ENCODE data around the gene PSG6. TPM values are rescaled to one million over a fixed set of nuclear protein-coding genes. Genes with fewer than 3 reads are reported as not detected.
"Not testable (repeated sequence)": the region's sequence is repeated elsewhere in the genome, so short reads cannot be mapped to it uniquely, and the experiment has no call there.

PSG6 gene
- polyA plus RNA-seq, 4 donors = not detected

DNA sequence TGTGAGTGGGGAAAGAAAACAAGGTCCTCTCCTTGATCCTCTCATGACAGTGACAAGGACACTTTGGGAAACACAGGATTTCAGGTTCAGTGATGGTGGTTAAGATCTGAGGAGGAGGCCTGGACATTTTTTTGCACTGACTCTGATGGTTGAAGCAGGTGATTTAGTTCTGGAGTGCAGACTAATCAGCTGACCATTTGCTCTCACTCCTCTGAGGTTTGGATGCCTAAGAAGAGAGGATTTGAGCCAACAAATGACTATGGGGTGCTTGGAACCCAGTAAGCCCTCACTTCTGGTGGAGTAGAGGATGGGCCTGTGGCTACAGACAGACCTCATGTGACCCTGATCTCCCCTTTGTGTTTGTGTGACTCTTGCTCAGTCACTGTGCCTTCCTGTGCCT lies 41.1 kb downstream of the PSG6 start:
- not testable (repeated sequence) for FAIRE-seq; H3K9me3 ChIP-seq (ENCODE audit: control insufficient read depth in 2 of 2, insufficient read depth in 1 of 2, low read depth in 1 of 2, low read length in 1 of 2); H3K27ac ChIP-seq (ENCODE audit: low read depth in 1 of 3, low read length in 2 of 3); H3K4me3 ChIP-seq (ENCODE audit: low read depth in 1 of 3, low read length in 3 of 3); H3K36me3 ChIP-seq (ENCODE audit: control insufficient read depth in 3 of 3, insufficient read depth in 2 of 3, low read depth in 1 of 3, low read length in 3 of 3); H3K4me1 ChIP-seq (ENCODE audit: control insufficient read depth in 3 of 3, insufficient read depth in 2 of 3, low read depth in 1 of 3, low read length in 2 of 3); DNase-seq; H3K27me3 ChIP-seq (ENCODE audit: control insufficient read depth in 3 of 3, insufficient read depth in 3 of 3, low read length in 3 of 3)

- not testable (repeated sequence) for FAIRE-seq; H3K4me1 ChIP-seq (ENCODE audit: control insufficient read depth in 3 of 3, insufficient read depth in 2 of 3, low read depth in 1 of 3, low read length in 2 of 3); H3K36me3 ChIP-seq (ENCODE audit: control insufficient read depth in 3 of 3, insufficient read depth in 2 of 3, low read depth in 1 of 3, low read length in 3 of 3); H3K27ac ChIP-seq (ENCODE audit: low read depth in 1 of 3, low read length in 2 of 3); H3K27me3 ChIP-seq (ENCODE audit: control insufficient read depth in 3 of 3, insufficient read depth in 3 of 3, low read length in 3 of 3); DNase-seq; H3K9me3 ChIP-seq (ENCODE audit: control insufficient read depth in 2 of 2, insufficient read depth in 1 of 2, low read depth in 1 of 2, low read length in 1 of 2); H3K4me3 ChIP-seq (ENCODE audit: low read depth in 1 of 3, low read length in 3 of 3)
- WGBS, 3 donors = 28 to 53% (median 39%) methylated on average over 1 of the region's 1 CpG
These were observed 41.8 kb downstream of the PSG6 start for GRCh38 chr19:42875881-42876280.

DNA sequence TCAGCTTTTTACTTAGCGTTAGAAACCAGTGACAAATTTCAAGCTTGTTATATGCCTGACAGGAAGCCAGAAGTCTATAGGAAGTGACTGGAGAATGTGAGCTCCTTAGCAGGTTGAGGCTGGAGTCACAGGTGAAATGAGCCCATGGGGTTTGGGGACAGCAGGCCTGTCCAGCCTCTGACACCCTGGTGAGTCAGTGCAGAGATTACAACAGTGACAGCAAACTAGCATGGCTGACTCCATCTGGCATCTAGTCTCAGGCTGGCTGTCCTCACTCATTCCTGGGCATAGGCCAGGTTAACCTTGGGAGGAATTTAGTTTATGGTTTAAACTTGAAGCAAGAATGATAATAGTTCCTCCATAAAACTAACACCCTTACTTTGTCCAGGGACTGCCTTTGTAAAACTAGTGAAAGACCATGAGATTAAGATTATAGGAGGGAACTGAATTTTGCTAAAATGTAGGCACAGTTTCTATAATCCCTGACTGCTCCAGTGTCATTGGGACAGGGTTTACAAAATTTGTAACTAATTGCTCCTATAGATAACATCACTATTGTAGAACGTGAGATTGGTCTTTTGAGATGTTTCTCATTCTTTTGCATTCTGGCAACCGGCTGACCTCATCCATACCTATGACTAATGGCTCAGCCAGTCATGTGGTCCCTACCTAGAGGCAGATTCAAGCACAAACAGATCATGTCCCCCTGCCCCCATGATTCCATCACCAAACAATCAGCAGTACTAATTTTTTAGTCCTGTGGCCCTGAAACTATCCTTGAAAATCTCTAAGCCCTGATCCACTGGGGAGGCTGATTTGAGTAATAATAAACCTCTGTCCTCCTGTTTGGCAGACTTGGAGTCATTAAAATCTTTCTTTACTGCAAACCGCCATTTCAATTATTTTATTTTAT lies 42.5 kb downstream of the PSG6 start:
- not testable (repeated sequence) for H3K27ac ChIP-seq (ENCODE audit: low read depth in 1 of 3, low read length in 2 of 3); H3K4me1 ChIP-seq (ENCODE audit: control insufficient read depth in 3 of 3, insufficient read depth in 2 of 3, low read depth in 1 of 3, low read length in 2 of 3); H3K36me3 ChIP-seq (ENCODE audit: control insufficient read depth in 3 of 3, insufficient read depth in 2 of 3, low read depth in 1 of 3, low read length in 3 of 3); H3K4me3 ChIP-seq (ENCODE audit: low read depth in 1 of 3, low read length in 3 of 3); FAIRE-seq; H3K27me3 ChIP-seq (ENCODE audit: control insufficient read depth in 3 of 3, insufficient read depth in 3 of 3, low read length in 3 of 3); H3K9me3 ChIP-seq (ENCODE audit: control insufficient read depth in 2 of 2, insufficient read depth in 1 of 2, low read depth in 1 of 2, low read length in 1 of 2); DNase-seq
- WGBS, 3 donors = 51 to 66% (median 57%) methylated on average over 4 of the region's 4 CpGs

DNA sequence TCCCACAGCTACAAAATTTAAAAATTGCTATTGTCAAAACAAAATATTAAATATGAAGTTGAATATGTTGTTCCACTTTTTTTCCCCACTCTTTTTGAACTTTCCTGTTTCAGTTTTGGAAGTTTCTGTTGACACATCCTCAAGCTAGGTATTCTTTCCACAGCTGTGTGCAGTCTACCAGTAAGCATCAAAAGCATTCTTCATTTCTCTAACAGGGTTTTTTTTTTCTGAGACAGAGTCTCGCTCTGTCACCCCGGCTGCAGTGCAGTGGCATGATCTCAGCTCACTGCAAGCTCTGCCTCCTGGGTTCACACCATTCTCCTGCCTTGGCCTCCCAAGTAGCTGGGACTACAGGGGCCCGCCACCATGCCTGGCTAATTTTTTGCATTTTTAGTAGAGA lies 43.6 kb downstream of the PSG6 start:
- H3K9me3 ChIP-seq (ENCODE audit: control insufficient read depth in 2 of 2, insufficient read depth in 1 of 2, low read depth in 1 of 2, low read length in 1 of 2); FAIRE-seq; H3K4me1 ChIP-seq (ENCODE audit: control insufficient read depth in 3 of 3, insufficient read depth in 2 of 3, low read depth in 1 of 3, low read length in 2 of 3); H3K36me3 ChIP-seq (ENCODE audit: control insufficient read depth in 3 of 3, insufficient read depth in 2 of 3, low read depth in 1 of 3, low read length in 3 of 3); DNase-seq; H3K27ac ChIP-seq (ENCODE audit: low read depth in 1 of 3, low read length in 2 of 3); H3K4me3 ChIP-seq (ENCODE audit: low read depth in 1 of 3, low read length in 3 of 3); H3K27me3 ChIP-seq (ENCODE audit: control insufficient read depth in 3 of 3, insufficient read depth in 3 of 3, low read length in 3 of 3): not testable (repeated sequence)
- 89 to 98% (median 93%) methylated on average over 3 of the region's 3 CpGs for WGBS, 3 donors

GRCh38 chr19:42872608-42873007 lies 45.1 kb downstream of the PSG6 start:
- DNase-seq = no peak
- WGBS, 3 donors = 53 to 59% (median 56%) methylated on average over 3 of the region's 3 CpGs
- Histone ChIP-seq H3K36me3 (ENCODE audit: control insufficient read depth in 3 of 3, insufficient read depth in 2 of 3, low read depth in 1 of 3, low read length in 3 of 3) (no peaks in the 10 kb centered on the region), H3K27me3 (ENCODE audit: control insufficient read depth in 3 of 3, insufficient read depth in 3 of 3, low read length in 3 of 3) (no peaks in the 10 kb centered on the region), H3K9me3 (ENCODE audit: control insufficient read depth in 2 of 2, insufficient read depth in 1 of 2, low read depth in 1 of 2, low read length in 1 of 2) (no peaks in the 10 kb centered on the region), H3K27ac (ENCODE audit: low read depth in 1 of 3, low read length in 2 of 3) (no peak overlapping the region), H3K4me1 (ENCODE audit: control insufficient read depth in 3 of 3, insufficient read depth in 2 of 3, low read depth in 1 of 3, low read length in 2 of 3) (no peaks in the 10 kb centered on the region), H3K4me3 (ENCODE audit: low read depth in 1 of 3, low read length in 3 of 3) (no peak overlapping the region)
- no peak for FAIRE-seq

DNA sequence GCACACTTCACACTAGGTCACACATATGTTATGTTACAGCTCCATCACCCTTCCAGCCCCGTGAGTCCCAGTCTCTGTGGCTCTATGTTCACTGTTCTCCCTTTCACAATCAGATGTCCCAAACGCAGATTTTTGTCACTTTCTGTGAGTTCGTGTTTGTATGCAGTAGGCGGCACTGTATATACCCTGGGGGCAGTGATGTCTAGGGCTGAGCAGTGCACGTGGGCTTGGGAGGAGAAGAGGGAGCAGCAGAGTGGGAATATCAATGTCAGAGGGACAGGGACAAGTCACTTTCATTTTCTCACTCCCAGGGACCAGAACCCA lies 60.2 kb downstream of the PSG6 start:
- no peak overlapping the region for H3K27ac ChIP-seq (ENCODE audit: low read depth in 1 of 3, low read length in 2 of 3)
- no peaks in the 10 kb centered on the region for H3K27me3 ChIP-seq (ENCODE audit: control insufficient read depth in 3 of 3, insufficient read depth in 3 of 3, low read length in 3 of 3)
- WGBS, 3 donors = 63 to 67% (median 67%) methylated on average over 5 of the region's 5 CpGs
- H3K36me3 ChIP-seq (ENCODE audit: control insufficient read depth in 3 of 3, insufficient read depth in 2 of 3, low read depth in 1 of 3, low read length in 3 of 3) = no peaks in the 10 kb centered on the region
- DNase-seq (no peak), FAIRE-seq (no peak)
- H3K4me3 ChIP-seq (ENCODE audit: low read depth in 1 of 3, low read length in 3 of 3) = no peak overlapping the region
- H3K9me3 ChIP-seq (ENCODE audit: control insufficient read depth in 2 of 2, insufficient read depth in 1 of 2, low read depth in 1 of 2, low read length in 1 of 2) = no peaks in the 10 kb centered on the region
- no peaks in the 10 kb centered on the region for H3K4me1 ChIP-seq (ENCODE audit: control insufficient read depth in 3 of 3, insufficient read depth in 2 of 3, low read depth in 1 of 3, low read length in 2 of 3)

DNA sequence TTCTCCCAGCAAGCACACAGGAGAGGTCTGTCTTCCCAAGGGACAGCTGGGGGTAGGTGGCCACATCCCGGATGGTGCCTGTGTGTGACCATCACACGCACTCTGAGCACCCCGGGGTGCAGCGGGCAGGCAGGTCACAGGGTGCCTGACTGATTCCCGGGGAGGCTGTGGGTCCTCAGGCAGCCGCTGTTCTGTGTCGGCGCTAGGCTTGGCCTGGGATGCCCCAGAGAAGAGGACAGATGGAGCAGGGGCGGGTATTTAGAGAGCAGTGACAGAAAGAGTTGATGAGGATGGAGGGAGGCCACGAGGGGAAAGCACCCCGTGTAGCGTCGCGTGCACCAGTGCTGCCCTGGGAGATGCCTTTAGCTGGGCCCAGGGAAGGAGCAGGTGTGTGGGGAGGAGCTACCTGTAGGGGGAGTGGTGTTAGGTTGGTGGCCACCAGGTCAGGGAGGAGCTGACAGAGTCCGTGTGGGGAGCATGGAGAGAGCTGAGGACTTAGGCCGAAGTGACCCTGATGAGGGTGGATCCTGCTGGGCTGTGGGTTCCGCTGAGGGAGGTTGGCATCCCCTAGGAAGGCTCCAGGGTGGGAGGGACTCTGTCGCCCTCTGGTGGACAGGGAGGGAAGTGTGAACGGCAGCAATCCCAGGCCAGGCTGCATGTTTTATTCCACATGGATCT lies 60.7 kb downstream of the PSG6 start:
- H3K27me3 ChIP-seq (ENCODE audit: control insufficient read depth in 3 of 3, insufficient read depth in 3 of 3, low read length in 3 of 3); H3K27ac ChIP-seq (ENCODE audit: low read depth in 1 of 3, low read length in 2 of 3); H3K36me3 ChIP-seq (ENCODE audit: control insufficient read depth in 3 of 3, insufficient read depth in 2 of 3, low read depth in 1 of 3, low read length in 3 of 3); DNase-seq; FAIRE-seq; H3K4me1 ChIP-seq (ENCODE audit: control insufficient read depth in 3 of 3, insufficient read depth in 2 of 3, low read depth in 1 of 3, low read length in 2 of 3); H3K9me3 ChIP-seq (ENCODE audit: control insufficient read depth in 2 of 2, insufficient read depth in 1 of 2, low read depth in 1 of 2, low read length in 1 of 2); H3K4me3 ChIP-seq (ENCODE audit: low read depth in 1 of 3, low read length in 3 of 3): not testable (repeated sequence)
- WGBS, 3 donors = 76 to 85% (median 79%) methylated on average over 19 of the region's 19 CpGs

DNA sequence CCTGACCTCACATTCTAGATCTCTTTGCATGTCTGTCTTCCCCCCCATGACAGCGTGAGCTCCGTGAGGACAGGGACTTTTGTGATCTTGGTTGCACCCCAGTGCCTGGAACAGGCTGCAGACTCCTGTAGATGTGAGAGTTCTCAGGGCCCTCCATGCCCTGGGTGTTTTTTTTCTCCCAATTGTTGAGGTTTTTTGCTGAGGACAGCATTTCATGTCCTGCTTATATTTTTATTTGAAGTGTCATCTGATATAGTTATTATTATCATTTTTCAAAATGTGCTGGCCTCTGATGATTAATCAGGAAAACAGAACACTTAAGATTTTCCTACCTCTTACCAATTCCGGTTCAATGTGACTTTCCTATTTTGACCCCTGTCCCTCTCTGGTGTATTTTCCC lies 62.9 kb downstream of the PSG6 start:
- 79 to 93% (median 85%) methylated on average over 1 of the region's 3 CpGs for WGBS, 3 donors
- FAIRE-seq; H3K9me3 ChIP-seq (ENCODE audit: control insufficient read depth in 2 of 2, insufficient read depth in 1 of 2, low read depth in 1 of 2, low read length in 1 of 2): not testable (repeated sequence)

More for the DNA sequence above, 62.9 kb downstream of the PSG6 start:
- H3K36me3 ChIP-seq (ENCODE audit: control insufficient read depth in 3 of 3, insufficient read depth in 2 of 3, low read depth in 1 of 3, low read length in 3 of 3); H3K27me3 ChIP-seq (ENCODE audit: control insufficient read depth in 3 of 3, insufficient read depth in 3 of 3, low read length in 3 of 3); DNase-seq; H3K27ac ChIP-seq (ENCODE audit: low read depth in 1 of 3, low read length in 2 of 3); H3K4me3 ChIP-seq (ENCODE audit: low read depth in 1 of 3, low read length in 3 of 3); H3K4me1 ChIP-seq (ENCODE audit: control insufficient read depth in 3 of 3, insufficient read depth in 2 of 3, low read depth in 1 of 3, low read length in 2 of 3): not testable (repeated sequence)
